ENCODE data around the gene E2F8.

- TF ChIP-seq CTCF (IDR thresholded peaks at IDR 0.05; ENCODE audit: poor library complexity, severe bottlenecking) (no peak), POLR2AphosphoS5 (IDR thresholded peaks at IDR 0.05) (no peak), EZH2 (IDR thresholded peaks at IDR 0.05; ENCODE audit: borderline replicate concordance, insufficient read depth, low read length, poor library complexity, severe bottlenecking) (no peak)
These were observed 43.2 kb upstream of the E2F8 start for GRCh38 chr11:19283991-19284390.

All from neural cell (in vitro differentiated cells).